ENCODE data around the gene LY9. TPM values are rescaled to one million over a fixed set of nuclear protein-coding genes. Genes with fewer than 3 reads are reported as not detected.

The LY9 gene, protein sequence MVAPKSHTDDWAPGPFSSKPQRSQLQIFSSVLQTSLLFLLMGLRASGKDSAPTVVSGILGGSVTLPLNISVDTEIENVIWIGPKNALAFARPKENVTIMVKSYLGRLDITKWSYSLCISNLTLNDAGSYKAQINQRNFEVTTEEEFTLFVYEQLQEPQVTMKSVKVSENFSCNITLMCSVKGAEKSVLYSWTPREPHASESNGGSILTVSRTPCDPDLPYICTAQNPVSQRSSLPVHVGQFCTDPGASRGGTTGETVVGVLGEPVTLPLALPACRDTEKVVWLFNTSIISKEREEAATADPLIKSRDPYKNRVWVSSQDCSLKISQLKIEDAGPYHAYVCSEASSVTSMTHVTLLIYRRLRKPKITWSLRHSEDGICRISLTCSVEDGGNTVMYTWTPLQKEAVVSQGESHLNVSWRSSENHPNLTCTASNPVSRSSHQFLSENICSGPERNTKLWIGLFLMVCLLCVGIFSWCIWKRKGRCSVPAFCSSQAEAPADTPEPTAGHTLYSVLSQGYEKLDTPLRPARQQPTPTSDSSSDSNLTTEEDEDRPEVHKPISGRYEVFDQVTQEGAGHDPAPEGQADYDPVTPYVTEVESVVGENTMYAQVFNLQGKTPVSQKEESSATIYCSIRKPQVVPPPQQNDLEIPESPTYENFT
- polyA plus RNA-seq (2013, experiment 1 of 2; ENCODE audit: insufficient read length): not detected
- polyA plus RNA-seq (2013, experiment 2 of 2; ENCODE audit: insufficient read length): not detected

DNA sequence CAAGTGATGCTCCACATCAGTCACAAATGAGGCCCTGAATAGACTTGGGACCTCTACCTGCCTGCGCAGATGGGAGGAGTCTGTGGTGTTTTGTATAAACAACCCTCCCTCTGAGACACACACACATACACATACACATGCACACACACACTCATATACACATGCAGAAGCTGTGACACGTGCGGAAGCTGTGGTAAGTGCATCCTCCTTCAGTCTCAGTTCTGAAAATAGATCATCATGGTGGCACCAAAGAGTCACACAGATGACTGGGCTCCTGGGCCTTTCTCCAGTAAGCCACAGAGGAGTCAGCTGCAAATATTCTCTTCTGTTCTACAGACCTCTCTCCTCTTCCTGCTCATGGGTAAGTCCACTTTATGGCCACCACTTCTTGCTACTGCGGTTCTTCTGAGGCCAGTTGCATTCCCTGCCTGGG lies at the start of gene LY9:
Gene LY9 (plus strand): TSS at position 224 of the 433 bp plus-strand sequence. CDS start 14 bp downstream, at position 238.
- no peak for DNase-seq

DNA sequence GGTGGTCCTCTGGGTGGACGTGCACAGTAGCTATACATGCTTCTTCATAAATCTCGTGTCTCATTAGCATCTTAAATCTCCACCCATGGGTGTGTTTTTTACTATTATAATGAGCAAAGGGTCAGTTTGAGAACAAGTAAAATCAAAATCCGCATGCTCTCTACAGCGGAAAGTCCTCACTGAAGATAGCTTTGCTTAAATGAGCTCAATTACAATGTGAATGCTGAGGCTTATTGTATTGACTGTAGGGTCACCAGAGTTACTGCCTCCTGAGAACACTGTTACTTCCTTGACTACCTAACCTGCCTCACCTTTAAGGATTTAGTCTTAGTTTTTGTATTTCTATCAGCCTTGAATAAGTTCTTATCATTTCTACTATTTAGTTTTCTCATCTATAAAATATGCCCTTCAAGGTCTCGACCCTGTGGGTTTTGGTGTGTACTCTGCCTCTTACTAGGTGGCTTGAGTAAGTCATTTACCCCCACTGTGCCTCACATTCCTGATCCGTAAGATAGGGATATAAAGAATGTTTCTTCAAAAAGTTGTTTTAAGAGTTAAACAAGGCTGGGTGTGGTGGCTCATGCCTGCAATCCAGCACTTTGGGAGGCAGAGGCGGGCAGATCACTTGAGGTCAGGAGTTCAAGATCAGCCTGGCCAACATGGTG lies 49.0 kb upstream of the LY9 start:
- DNase-seq: peak; percentile 7

DNA sequence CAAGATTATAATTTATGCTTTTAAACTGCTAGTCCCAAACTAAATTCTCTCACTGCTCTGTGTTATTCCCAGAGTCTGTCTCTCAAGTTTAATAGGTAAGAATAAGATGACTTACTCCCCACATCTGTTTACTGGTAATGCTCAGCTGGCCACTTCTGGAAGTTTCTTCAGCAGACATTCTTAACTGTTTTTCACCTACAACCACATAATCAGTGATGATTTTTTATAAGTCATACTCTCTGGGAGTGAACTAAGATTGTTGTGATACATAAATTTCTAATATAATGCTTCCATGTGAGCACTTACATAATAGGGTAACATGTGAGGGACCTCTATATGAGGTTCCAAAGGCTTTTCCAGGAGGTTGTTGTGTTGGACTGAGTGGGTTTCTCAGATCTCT lies 48.3 kb upstream of the LY9 start:
- no peak for DNase-seq

DNA sequence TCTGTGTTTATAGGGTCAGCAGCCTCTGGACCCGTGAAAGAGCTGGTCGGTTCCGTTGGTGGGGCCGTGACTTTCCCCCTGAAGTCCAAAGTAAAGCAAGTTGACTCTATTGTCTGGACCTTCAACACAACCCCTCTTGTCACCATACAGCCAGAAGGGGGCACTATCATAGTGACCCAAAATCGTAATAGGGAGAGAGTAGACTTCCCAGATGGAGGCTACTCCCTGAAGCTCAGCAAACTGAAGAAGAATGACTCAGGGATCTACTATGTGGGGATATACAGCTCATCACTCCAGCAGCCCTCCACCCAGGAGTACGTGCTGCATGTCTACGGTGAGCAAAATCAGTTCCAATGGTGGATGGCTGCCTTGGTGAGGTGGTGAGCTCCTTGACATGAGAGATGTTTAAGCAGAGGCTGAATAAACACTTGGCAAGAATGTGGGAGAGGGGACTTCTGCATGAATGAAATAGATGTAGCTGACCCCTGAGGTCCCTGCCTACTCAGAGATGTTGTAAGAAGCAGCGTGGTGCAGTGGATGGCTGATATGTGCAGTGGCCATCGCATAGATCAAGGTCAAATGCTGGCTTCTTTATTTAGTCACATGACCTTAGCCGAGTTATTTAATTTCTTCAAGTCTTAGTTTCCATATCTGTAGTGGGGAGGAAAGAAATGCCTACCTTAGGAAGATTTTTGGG lies 47.6 kb upstream of the LY9 start:
- peak; percentile 30 for DNase-seq

DNA sequence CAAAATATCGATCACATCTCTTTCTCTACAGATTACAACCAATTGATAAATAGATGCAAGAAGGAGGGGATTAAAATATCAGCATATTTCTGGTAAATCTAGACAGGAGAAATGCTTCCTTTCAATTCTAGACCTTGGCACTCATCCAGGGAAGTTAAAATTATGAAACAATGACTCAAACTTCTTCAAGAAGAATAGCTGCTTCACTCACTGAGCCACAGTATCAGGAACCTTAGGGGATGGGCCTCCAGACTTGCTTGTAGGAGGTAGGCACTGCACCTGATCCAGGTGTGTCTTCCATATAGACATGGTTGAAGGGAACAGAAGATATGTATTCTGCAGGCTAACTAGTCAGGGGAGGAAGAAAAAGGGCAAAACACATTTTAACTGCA lies 47.1 kb upstream of the LY9 start:
- DNase-seq: peak; percentile 10

DNA sequence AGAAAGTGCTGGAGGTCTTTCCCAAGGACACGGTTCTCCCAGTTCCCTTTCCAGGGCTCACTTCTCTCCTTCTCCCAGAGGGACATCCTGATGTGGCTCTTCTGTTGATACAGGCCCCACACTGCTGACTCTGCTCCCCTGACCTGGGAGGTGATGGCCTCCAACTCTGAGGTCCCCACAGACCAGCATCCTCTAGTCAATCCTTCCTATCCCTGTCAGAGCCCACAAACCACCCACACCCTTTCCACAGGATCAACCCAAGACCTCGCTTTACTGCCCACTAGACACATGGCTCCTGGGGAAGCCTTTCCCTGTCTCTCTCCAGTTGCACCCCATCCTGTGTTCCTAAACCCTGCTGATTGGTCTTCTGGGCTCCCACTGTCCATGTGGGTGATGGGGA lies 45.4 kb upstream of the LY9 start:
- no peak for DNase-seq

DNA sequence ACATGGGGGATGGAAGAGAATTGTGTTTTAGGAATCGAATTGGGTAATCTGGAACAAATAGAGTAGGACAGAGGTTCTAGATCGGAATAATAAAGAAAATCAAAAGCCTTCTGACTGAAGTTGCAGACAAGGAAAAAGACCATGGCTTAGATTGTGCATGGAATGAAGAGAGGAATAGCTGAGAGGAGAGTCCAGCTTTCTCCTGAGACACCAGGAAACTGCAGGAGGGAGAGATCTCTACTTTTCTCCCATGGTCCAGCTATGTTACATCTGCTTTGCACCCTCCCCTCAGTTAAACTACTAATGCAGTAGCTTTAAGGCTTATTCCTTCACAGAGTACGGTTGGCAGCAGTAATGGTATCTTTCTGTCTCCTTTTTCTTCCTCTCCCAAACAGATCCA lies 43.6 kb upstream of the LY9 start:
- no peak for DNase-seq

DNA sequence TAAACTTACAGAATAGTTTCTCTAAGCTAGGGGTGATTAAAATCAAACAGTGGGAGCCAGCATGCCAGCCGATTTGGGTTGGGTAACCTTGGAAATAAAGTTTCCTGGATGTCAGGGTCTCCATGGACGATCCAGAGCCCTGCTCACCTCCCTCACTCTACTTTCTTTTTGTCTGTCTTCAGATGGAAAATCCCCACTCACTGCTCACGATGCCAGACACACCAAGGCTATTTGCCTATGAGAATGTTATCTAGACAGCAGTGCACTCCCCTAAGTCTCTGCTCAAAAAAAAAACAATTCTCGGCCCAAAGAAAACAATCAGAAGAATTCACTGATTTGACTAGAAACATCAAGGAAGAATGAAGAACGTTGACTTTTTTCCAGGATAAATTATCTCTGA lies 43.0 kb upstream of the LY9 start:
- no peak for DNase-seq

DNA sequence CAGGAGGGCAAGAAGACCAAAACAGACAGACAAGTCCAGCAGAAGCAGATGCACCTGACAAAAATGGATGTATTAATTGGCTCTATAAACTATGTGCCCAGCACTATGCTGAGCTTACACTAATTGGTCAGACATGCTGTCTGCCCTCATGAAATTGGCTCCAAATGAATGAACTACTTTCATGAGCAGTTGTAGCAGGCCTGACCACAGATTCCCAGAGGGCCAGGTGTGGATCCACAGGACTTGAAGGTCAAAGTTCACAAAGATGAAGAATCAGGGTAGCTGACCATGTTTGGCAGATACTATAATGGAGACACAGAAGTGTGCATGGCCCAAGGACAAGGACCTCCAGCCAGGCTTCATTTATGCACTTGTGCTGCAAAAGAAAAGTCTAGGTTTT lies 42.4 kb upstream of the LY9 start:
- no peak for DNase-seq

DNA sequence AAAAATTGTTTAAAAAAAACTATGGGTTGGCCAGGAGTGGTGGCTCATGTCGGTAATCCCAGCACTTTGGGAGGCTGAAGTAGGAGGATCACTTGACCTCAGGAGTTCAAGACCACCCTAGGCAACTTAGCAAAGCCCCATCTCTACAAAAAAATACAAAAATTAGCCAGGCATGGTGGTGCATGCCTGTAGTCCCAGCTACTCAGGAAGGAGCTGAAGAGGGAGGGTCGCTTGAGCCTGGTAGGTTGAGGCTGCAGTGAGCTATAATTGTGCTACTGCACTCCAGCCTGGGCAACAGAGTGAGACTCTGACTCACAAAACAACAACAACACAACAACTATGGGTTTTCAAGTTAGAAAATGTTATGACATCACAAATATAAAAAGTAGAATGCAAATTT lies 40.5 kb upstream of the LY9 start:
- no peak for DNase-seq

DNA sequence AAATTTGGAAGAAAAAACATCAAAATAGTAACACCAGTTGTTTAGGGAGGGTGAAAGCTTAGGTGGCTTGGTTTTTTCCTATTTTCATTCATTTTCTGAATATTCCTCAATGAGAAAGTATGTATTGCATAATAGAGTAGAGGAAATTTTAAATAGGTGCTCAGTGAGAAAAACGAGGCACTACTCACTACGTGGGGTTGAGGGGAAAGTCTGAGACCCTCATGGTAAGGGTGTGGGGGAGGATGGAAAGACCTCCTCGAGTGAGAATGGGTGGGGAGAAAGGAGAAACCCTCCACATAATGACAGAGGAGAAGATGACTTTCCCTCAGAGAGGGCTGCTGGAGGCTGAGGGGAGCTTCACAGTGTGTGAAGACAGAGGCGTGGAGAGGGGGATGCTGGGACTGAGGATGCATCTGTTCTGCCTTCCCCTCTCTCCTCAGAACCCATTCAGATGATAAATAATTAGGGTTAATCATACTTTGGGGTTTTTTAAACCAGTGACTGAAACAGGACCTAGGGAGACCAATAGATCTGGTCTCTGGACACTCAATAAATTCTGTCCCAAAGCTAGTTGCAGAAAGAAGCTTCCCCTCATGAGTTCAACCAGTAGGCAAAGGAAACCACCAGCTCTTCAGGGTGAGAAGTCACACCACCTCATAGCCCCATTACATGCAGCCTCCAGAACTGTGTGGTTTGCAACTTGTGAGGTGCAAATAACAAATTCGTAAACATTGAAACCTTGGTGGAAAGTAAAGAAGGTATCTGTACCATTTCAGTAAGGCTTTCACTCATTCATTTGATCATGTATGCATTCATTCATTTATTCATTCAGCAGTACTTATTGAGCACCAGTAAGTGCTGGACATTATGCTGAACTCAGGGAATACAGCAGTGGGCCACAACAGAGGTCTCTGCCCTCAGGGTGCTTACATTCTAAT lies 39.8 kb upstream of the LY9 start:
- no peak for DNase-seq

DNA sequence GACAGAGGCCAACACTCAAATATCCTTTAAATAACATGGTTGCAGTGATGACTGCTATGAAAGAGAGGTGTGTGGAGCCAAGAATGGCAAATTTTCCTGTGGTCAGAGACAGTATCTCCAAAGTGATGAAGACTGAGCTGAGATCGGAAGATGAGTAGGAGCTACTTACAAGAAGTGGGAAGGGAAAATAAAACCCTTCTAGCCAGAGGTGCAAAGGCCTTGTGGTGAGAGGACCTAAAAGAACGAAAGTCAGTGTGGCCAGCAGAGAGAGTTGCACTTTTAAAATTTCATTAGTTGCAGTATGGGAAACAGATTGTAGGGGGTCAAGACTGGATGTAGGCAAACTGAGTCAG lies 39.1 kb upstream of the LY9 start:
- no peak for DNase-seq

DNA sequence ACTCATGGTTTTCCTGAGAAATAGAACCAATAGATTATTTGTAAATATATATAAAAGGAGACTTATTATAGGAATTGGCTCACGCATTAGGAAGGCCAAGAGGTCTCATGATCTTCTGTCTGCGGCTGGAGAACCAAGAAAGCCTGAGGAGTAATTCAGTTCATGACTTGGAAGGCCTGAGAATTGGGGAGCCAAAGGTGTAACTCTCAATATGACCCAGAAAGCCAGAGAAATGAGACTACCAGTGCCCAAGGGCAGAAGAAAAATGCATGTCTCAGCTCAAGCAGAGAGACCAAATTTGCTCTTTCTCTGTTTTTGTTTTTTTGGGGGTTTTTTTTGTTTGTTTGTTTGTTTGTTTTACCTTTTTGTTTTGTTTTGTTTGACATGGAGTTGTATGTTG lies 37.5 kb upstream of the LY9 start:
- DNase-seq: no peak

DNA sequence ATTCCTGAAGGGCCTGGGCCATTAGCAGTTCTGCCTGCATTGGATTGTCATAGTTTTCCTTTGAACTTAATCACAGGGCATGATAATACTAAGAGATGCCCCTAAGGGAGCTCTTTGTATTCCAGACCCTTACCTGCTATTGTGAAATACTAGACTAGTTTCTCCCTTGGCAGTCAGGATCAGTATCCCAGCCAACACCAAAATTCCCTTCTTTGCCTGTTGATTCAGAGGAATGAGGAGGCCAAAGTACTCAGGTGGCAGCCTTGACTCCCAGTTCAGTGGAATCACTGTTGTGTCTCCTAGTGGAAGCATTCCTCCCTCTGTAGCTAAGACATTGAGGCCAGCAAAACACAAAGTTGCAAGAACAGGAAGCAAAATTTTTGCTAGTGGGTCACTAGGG lies 36.2 kb upstream of the LY9 start:
- no peak for DNase-seq

DNA sequence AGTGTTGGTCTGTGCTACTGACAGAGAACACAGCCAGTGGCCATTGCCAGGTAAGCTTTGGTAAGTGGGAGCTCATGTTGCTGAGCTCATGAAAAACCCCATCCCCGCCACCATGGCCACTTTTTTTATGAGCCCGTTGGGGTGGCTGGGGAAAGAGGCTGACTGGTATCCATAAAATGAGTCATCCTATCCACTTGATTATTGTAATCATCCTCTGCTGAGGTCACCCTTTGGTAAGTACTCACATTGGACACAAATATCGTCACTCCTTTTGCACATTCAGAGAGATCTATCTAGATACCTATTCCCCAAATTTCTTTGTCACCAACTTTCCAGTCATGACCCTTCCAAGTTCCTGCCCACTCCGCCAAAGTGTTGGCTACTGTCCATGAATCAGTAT lies 34.9 kb upstream of the LY9 start:
- no peak for DNase-seq

DNA sequence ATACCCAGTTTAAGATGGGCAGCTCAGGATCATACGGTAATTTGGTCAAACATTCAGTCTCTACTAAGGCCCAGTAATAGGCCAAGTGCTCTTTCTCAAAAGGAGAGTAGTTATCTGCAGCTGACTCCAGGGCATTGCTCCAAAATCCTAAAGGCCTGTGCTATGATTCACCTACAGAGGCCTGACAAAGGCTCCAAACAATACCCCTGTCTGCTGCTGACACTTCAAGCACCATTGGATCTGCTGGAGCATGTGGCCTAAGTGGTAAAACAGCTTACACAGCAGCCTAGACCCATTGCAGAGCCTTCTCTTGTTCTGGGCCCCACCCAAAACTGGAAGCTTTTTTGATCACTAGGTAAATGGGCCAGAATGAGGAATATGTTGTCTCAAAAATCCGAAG lies 34.1 kb upstream of the LY9 start:
- DNase-seq: no peak

DNA sequence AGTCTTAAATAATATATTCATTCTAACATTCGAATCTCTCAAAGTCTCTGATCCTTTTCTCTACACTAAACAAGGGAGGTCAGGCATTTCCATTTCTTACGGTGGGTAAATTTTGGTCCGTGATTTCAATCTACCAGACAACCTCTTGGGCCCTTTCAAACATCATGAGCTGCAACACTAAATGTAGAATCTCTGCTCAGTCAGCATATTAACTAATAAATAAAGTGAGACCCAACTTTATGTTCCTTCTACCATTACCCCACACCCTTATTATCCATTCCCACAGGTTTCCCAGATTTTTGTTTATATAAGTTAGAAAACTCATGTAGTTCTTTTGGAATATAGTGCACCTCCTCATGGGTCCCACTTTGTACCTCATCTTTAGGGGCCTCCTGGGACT lies 32.0 kb upstream of the LY9 start:
- DNase-seq: no peak

DNA sequence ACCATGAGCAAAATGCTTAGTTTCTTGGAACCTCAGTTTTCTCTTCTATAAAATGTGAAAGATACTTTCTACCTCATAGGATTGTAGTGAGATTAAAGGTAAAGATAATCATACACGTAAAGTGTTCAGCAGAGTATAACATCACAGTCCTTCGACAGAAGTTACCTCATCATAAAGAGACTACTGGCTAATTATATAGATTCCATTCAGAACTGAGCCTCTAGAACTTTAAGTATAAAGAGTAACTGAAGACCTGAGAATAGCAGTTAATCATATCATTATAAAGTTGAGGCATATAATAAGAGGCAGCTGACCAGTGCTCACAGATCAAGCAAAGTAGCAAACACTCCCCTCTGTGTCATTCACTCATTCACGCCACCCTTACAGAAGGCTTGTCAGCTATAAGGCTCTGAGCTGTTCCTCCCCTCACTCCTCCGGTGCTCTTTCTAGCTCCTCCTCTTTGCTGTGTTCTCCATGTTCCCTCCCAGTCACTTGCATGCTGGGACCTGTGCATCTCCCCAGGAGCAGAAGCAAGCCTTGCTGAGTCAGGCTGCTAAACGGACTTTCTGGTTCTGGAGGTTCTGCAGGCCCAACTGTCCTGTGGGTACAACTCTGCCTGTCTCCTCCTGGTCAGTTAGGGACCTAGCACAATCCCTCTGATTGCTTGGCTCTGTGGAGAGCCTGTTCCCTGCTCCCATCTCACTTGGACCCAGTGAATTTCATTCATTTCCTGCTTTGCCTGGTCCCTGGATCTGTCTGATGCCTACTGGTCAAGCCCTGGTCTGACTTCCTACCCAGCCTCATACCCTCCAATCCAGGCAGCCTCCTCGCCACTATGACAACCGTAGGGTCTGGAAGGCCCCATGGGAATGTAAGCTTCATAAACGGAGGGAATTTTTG lies 28.3 kb upstream of the LY9 start:
- no peak for DNase-seq

DNA sequence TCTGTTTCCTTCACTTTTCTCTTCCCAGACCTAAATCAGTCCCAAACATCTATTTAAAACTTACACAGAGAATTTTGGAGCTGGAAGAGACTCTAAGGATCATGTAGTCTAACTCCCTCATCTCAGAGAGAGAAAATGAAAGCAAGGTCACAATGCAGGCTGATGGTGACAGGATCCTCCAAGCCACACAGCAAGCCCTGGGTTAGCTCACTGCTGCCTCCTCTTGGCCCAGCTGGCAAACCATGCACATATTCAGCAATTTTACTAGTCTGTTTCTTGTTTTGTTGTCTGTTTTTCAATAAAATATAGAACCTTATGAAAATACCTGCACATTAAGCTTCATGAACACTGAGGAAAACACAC lies 27.7 kb upstream of the LY9 start:
- DNase-seq: no peak

DNA sequence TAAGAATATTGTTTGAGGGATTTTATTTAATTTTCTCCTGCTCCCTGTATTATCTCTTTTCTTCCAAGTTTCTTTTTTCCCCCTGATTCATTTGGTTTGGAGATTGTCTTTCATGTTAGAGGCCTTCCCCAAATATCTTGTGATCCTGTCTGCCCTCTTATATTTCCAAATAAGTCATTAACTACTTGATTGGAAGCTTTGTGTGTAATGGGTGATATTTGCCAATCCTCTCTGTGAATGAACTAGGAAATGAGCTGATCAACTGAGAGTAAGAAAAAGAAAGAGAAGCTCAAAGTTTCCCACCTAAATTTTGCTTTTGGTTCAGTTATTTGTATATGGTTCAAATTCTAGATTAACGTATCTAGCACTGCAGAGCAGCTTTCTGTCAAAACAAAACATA lies 23.6 kb upstream of the LY9 start:
- no peak for DNase-seq

DNA sequence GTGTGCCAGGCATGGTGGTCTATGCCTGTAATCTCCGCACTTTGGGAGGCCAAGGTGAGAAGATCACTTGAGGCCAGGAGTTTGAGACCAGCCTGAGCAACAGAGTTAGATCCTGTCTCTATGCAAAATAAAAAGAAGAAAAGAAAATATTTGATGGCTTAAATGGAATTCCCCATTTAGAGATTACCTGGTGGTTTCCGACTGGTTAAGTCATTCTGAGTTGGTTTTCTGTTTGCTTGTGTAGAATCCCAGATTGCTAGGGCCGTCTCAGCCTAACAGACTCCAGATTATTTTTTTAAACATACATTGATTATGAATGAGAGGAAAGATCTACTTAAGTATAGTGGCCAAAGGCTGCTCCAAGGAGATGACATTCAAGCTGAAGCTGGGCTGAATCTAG lies 22.9 kb upstream of the LY9 start:
- DNase-seq: no peak

All from fibroblast of skin of back (primary cell).